Karpas-422 (cell line): ENCODE data around the gene AQP10. TPM values are rescaled to one million over a fixed set of nuclear protein-coding genes. Genes with fewer than 3 reads are reported as not detected.
"Not testable (repeated sequence)": the region's sequence is repeated elsewhere in the genome, so short reads cannot be mapped to it uniquely, and the experiment has no call there.

Source experiments
- DNase-seq: peaks from one replicate; pipeline ENCODE4 v3.0.0-alpha.2; 2015
- H2AFZ ChIP-seq: fragments of 200-600 bp; sonication (generic); 2 replicates; pipeline ENCODE4 v1.6.1; 2014; ENCODE audit warnings: antibody characterized with exemption, low read length, mixed read lengths
- H3K27ac ChIP-seq: fragments of 200-600 bp; sonication (generic); 2 replicates; pipeline ENCODE4 v1.5.1; 2014; ENCODE audit warnings: mild to moderate bottlenecking, low read length, moderate library complexity
- H3K27me3 ChIP-seq: fragments of 200-600 bp; sonication (generic); 2 replicates; pipeline ENCODE4 v1.6.1; 2014; ENCODE audit warnings: low read length, mixed read lengths
- H3K36me3 ChIP-seq: fragments of 200-600 bp; sonication (generic); 2 replicates; pipeline ENCODE4 v1.6.1; 2014; ENCODE audit warnings: low read length, mixed read lengths; ENCODE audit not compliant: insufficient read depth
- H3K4me1 ChIP-seq: fragments of 200-600 bp; sonication (generic); 2 replicates; pipeline ENCODE4 v1.6.1; 2014; ENCODE audit warnings: mild to moderate bottlenecking, low read length, mixed read lengths
- H3K4me2 ChIP-seq: fragments of 200-600 bp; sonication (generic); 2 replicates; pipeline ENCODE4 v1.6.1; 2014; ENCODE audit warnings: low read length, low read depth, mild to moderate bottlenecking; ENCODE audit not compliant: poor library complexity, severe bottlenecking
- H3K4me3 ChIP-seq: fragments of 200-600 bp; sonication (generic); 2 replicates; pipeline ENCODE4 v1.5.1; 2014; ENCODE audit warnings: mild to moderate bottlenecking, antibody characterized with exemption, low read length, mixed read lengths
- H3K79me2 ChIP-seq: fragments of 200-600 bp; sonication (generic); 2 replicates; pipeline ENCODE4 v1.6.1; 2014; ENCODE audit warnings: mild to moderate bottlenecking, low read length, mixed read lengths
- H3K9ac ChIP-seq: fragments of 200-600 bp; sonication (generic); 2 replicates; pipeline ENCODE4 v1.6.0; 2014; ENCODE audit warnings: low read length
- H3K9me2 ChIP-seq: fragments of 200-600 bp; sonication (generic), shearing (Covaris generic); replicated peaks from 2 replicates; pipeline ENCODE4 v1.6.0; 2014; ENCODE audit warnings: mild to moderate bottlenecking, low read length, moderate library complexity; ENCODE audit not compliant: insufficient read depth
- H3K9me3 ChIP-seq: fragments of 300-700, 200-600 bp; sonication (generic); 2 replicates; pipeline ENCODE4 v1.6.1; 2014; ENCODE audit warnings: low read length, mixed read lengths
- H4K20me1 ChIP-seq: fragments of 200-600 bp; sonication (generic); 2 replicates; pipeline ENCODE4 v1.6.1; 2014; ENCODE audit warnings: mild to moderate bottlenecking, antibody characterized with exemption, low read length, low read depth; ENCODE audit not compliant: insufficient read depth
- total RNA-seq: library from RNA; depleted of rRNA; stranded (reverse); fragments of >200 nt; shearing (Covaris generic); gene quantifications from 2 replicates; pipeline ENCODE4 v1.2.3, GENCODE V29; 2014; ENCODE audit warnings: low replicate concordance

The AQP10 gene
- total RNA-seq, 1 experiment from 2014 or later = not detected

DNA sequence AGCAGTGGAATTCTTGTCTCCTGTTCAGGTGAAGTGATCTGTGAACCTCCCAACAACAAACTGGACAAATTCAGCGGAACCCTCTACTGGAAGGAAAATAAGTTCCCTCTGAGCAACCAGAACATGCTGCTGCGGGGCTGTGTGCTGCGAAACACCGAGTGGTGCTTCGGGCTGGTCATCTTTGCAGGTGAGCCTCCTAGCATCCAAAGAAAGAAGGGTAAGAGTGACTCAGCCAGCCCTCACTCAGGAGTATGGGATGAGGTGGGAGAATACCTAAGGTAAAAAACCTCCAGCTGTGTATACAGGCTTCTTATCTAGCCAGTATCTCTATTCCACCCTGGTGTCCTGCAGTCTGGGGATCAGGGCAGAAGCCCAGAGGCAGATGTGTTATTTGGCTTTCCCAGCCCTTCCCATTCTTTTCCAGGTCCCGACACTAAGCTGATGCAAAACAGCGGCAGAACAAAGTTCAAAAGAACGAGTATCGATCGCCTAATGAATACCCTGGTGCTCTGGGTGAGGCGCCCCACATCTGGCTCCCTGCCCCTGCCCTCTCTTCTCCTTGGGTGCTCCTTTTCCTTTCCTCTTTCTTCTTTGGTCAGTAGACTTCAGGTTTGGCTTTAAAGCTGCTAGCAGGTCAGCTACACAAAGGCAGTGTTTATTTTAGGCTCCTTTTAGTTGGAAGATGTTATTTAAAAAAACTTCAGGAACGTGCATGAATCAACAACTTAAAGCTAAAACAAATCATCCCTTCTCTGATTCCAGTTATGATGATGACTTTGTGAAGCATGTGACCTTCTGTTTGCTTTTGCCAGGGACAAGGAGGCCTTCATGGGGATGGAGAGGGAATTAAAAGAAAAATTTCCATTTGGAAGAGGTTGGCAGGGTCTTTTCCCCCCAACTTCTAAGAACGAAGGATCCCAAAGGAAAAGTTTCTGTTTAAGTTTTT is 13.5 kb downstream of the AQP10 start:
- H3K79me2 ChIP-seq = no peaks in the 10 kb centered on the region
- H3K4me3 ChIP-seq = no peak overlapping the region
- no peak overlapping the region for H3K27ac ChIP-seq
- H3K27me3 ChIP-seq = no peaks in the 10 kb centered on the region
- no peaks in the 10 kb centered on the region for H4K20me1 ChIP-seq
- no peaks in the 10 kb centered on the region for H3K9me2 ChIP-seq
- H3K4me2 ChIP-seq = no peak overlapping the region
- H3K36me3 ChIP-seq = no peaks in the 10 kb centered on the region
- no peak overlapping the region for H3K9ac ChIP-seq
- 0 out of 2 replicates have a peak overlapping the region, but pooled peaks have one; percentile 25 for H2AFZ ChIP-seq
- H3K4me1 ChIP-seq = no peaks in the 10 kb centered on the region; the same call in none of the 2 replicates
- no peaks in the 10 kb centered on the region for H3K9me3 ChIP-seq
- DNase-seq = no peak

DNA sequence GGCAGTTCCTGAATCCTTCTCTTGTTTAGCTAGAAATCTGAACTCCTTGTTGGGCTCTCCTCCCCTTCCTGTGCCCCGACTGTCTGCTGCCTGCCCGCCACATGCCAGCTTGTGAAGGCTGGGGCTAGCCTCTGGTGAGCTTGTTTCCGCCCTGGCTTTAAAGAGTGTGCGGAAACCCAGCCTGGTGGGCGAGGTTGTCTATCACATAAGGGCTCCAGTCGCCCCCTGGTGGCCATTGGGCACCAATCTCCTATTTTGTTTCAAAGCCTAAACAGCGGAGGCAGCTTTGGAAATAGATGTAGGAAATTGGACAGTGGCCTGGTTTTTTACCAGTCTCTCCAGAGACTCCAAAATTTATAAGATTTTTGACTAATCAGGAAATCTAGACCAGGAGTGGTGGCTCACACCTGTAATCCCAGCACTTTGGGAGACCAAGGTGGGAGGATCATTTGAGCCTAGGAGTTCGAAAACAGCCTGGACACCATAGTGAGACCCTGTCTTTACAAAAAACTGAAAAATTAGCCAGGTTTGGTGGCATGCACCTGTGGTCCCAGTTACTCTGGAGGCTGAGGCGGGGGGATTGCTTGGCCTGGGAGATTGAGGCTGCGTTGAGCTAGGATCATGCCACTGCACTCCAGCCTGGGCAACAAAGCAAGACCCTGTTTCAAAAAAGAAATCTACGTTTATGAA is 14.3 kb downstream of the AQP10 start:
- Histone ChIP-seq H3K79me2 (no peaks in the 10 kb centered on the region), H3K4me3 (no peak overlapping the region), H3K9me3 (no peaks in the 10 kb centered on the region), H2AFZ (0 out of 2 replicates have a peak overlapping the region, but pooled peaks have one; percentile 25), H3K4me1 (no peaks in the 10 kb centered on the region; the same call in 1 of the 2 replicates), H3K27me3 (no peaks in the 10 kb centered on the region), H3K27ac (no peak overlapping the region), H4K20me1 (no peaks in the 10 kb centered on the region), H3K9ac (no peak overlapping the region), H3K9me2 (no peaks in the 10 kb centered on the region), H3K4me2 (no peak overlapping the region), H3K36me3 (no peaks in the 10 kb centered on the region)
- peak; percentile 95 for DNase-seq

DNA sequence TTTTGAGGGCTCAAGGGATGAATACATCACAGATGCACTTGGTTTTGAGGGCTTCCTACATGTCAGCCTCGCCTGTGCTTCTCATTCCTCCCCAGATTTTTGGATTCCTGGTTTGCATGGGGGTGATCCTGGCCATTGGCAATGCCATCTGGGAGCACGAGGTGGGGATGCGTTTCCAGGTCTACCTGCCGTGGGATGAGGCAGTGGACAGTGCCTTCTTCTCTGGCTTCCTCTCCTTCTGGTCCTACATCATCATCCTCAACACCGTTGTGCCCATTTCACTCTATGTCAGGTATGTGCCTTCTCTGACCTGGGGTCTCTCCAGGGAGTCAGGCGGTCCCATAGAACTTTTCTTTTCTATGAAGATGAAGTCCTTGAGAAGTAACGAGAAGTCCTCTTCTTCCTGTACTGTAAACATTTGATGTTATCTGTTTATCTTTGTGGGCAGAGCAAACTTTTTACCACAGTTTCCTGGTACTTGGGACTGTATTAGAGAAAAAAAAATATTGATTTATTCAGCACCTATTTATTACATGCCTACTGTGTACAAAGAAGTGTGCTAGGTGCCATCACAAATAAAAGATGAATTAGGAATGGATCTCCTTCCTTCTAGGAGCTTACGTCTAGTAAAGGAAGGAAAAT is 16.5 kb downstream of the AQP10 start:
- Histone ChIP-seq H3K36me3 (no peaks in the 10 kb centered on the region), H3K4me2 (no peak overlapping the region), H3K27me3 (no peaks in the 10 kb centered on the region), H3K79me2 (no peaks in the 10 kb centered on the region), H3K4me3 (no peak overlapping the region), H2AFZ (no peak overlapping the region), H3K4me1 (no peaks in the 10 kb centered on the region; the same call in 1 of the 2 replicates), H3K9me2 (no peaks in the 10 kb centered on the region), H4K20me1 (no peaks in the 10 kb centered on the region), H3K9me3 (no peaks in the 10 kb centered on the region), H3K27ac (no peak overlapping the region), H3K9ac (no peak overlapping the region)
- peak; percentile 15 for DNase-seq

DNA sequence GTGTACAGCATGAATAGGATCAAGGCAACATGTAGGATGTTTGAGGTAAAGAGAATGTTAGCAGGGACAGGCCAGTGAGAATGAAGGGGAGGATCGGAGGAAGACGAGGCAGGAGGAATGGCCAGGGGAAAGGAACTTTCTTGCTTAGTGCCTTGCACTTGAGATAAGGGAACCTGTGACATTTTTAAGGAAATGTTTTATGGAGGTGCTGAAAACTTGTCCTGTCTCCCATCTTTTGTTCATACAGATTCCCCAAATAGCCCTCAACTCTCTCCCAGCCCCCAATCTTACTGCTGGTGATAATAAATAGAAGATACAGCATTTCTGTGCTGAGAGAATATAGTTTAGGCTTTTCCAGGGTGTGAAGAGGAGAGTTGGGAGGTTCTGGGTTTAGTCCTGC is 18.0 kb downstream of the AQP10 start:
- Histone ChIP-seq H3K27me3 (no peaks in the 10 kb centered on the region), H4K20me1 (no peaks in the 10 kb centered on the region), H3K79me2 (no peaks in the 10 kb centered on the region), H3K36me3 (no peaks in the 10 kb centered on the region), H2AFZ (no peak overlapping the region), H3K9ac (no peak overlapping the region), H3K4me2 (no peak overlapping the region), H3K27ac (no peak overlapping the region), H3K4me1 (no peaks in the 10 kb centered on the region; the same call in 1 of the 2 replicates), H3K4me3 (no peak overlapping the region), H3K9me3 (no peaks in the 10 kb centered on the region), H3K9me2 (no peaks in the 10 kb centered on the region)
- DNase-seq = no peak

DNA sequence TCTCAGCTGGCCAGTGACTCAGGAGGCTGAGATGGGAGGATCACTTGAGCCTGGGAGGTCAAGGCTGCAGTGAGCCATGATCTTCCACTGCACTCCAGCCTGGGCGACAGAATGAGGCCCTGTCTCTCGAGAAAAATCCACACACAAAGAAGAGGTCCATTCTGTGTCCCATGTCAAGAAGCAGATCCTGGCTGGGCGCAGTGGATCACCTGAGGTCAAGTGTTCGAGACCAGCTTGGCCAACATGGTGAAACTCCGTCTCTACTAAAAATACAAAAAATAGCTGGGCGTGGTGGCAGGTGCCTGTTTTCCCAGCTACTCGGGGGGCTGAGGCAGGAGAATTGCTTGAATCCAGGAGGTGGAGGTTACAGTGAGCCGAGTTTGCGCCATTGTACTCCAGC is 20.5 kb downstream of the AQP10 start:
- H3K27ac ChIP-seq, H3K4me2 ChIP-seq, H3K4me3 ChIP-seq, H3K9me3 ChIP-seq, H3K9me2 ChIP-seq, H3K4me1 ChIP-seq, DNase-seq, H3K9ac ChIP-seq, H2AFZ ChIP-seq, H3K79me2 ChIP-seq, H3K36me3 ChIP-seq, H3K27me3 ChIP-seq, H4K20me1 ChIP-seq: not testable (repeated sequence)

DNA sequence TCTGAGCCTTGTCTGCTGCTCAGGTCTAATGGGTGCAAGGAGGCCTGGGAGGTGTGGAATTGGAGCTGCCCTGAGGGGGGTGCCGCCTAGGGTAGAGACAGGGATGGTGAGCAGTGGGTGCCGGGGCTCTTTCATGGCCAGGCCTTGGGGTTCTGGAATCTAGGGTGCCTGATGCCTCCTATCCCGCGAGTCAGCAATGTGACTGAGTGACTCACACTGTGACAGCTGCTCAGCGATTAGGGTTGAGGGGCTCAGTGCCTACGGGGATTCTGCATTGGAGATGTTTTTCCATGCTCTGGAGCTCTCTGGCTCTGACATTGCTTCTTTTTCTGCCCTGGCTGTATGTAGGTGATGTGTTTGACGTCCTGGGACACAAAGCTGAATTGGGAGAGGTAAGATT is 21.2 kb downstream of the AQP10 start:
- no peaks in the 10 kb centered on the region for H3K9me3 ChIP-seq
- no peak overlapping the region for H2AFZ ChIP-seq
- no peaks in the 10 kb centered on the region for H3K27me3 ChIP-seq
- H3K4me2 ChIP-seq = no peak overlapping the region
- no peaks in the 10 kb centered on the region for H3K9me2 ChIP-seq
- no peaks in the 10 kb centered on the region for H4K20me1 ChIP-seq
- peak; percentile 21 for DNase-seq
- no peaks in the 10 kb centered on the region for H3K4me1 ChIP-seq
- no peaks in the 10 kb centered on the region for H3K79me2 ChIP-seq
- H3K4me3 ChIP-seq = no peak overlapping the region
- H3K27ac ChIP-seq = no peak overlapping the region
- H3K9ac ChIP-seq = no peak overlapping the region
- no peaks in the 10 kb centered on the region for H3K36me3 ChIP-seq

DNA sequence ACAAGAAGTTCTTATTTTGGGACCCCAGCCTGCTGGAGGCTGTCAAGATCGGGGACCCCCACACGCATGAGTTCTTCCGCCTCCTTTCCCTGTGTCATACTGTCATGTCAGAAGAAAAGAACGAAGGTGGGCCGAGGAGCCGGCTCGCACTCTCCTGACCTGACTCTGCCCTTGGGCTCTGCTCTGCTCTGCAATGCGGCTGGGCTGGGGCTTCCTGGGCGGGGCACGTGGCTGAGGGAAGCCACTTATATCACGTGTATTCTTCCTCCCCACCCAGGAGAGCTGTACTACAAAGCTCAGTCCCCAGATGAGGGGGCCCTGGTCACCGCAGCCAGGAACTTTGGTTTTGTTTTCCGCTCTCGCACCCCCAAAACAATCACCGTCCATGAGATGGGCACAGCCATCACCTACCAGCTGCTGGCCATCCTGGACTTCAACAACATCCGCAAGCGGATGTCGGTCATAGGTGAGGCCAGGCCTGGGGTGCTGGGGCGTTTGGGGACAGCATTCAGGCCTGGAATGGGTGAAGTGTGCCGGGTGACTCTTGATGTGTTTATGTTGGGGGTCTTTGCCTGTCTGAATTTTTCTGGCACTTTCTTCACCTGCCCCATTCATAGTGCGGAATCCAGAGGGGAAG is 22.1 kb downstream of the AQP10 start:
- no peaks in the 10 kb centered on the region for H4K20me1 ChIP-seq
- H3K9me3 ChIP-seq = no peaks in the 10 kb centered on the region
- no peaks in the 10 kb centered on the region for H3K4me1 ChIP-seq
- H3K4me3 ChIP-seq = no peak overlapping the region
- H3K27ac ChIP-seq = no peak overlapping the region
- no peak overlapping the region for H3K9ac ChIP-seq
- no peak overlapping the region for H3K4me2 ChIP-seq
- H3K36me3 ChIP-seq = no peaks in the 10 kb centered on the region
- no peaks in the 10 kb centered on the region for H3K27me3 ChIP-seq
- no peak overlapping the region for H2AFZ ChIP-seq
- peak; percentile 25 for DNase-seq
- H3K79me2 ChIP-seq = no peaks in the 10 kb centered on the region
- H3K9me2 ChIP-seq = no peaks in the 10 kb centered on the region
